BLaER1 (cell line): Measurements from ENCODE around the gene ADAT2.

Experiments used
- H3K27ac ChIP-seq: shearing (Covaris generic); formaldehyde crosslinking; 2 replicates; pipeline ENCODE4 v1.8.1; 2022
- H3K27me3 ChIP-seq: shearing (Covaris generic); formaldehyde crosslinking; 2 replicates; pipeline ENCODE4 v1.8.1; 2022
- H3K36me3 ChIP-seq: shearing (Covaris generic); formaldehyde crosslinking; 2 replicates; pipeline ENCODE4 v1.8.1; 2022
- H3K4me1 ChIP-seq: shearing (Covaris generic); formaldehyde crosslinking; 2 replicates; pipeline ENCODE4 v1.8.1; 2022
- H3K4me2 ChIP-seq: shearing (Covaris generic); formaldehyde crosslinking; 2 replicates; pipeline ENCODE4 v1.8.1; 2022
- H3K4me3 ChIP-seq: shearing (Covaris generic); formaldehyde crosslinking; 2 replicates; pipeline ENCODE4 v1.8.1; 2022
- H3K9ac ChIP-seq: shearing (Covaris generic); formaldehyde crosslinking; 2 replicates; pipeline ENCODE4 v1.8.1; 2022
- H3K9me3 ChIP-seq: shearing (Covaris generic); formaldehyde crosslinking; 2 replicates; pipeline ENCODE4 v1.8.1; 2022
- H4K20me1 ChIP-seq: shearing (Covaris generic); formaldehyde crosslinking; 2 replicates; pipeline ENCODE4 v1.8.1; 2022
- Cebpa-rat ChIP-seq: shearing (Covaris generic); IDR thresholded peaks from 2 replicates; pipeline ENCODE4 v1.8.1; 2022

Gene ADAT2

GRCh38 chr6:143450453-143451371 is at the start of gene ADAT2, which contains the start of gene PEX3:
Gene ADAT2, minus strand, starts transcription at chr6:143450695. Its CDS starts 37 bp downstream, at chr6:143450658.
Gene PEX3, plus strand, starts transcription at chr6:143450805. Its CDS starts 238 bp downstream, at chr6:143451043.
- Histone ChIP-seq H3K27me3 (no peaks in the 10 kb centered on the region), H3K4me1 (peaks cover 32% of the 10 kb centered on the region), H3K4me2 (peak within 1 kb of the TSS; percentile 93), H3K27ac (peak within 1 kb of the TSS; percentile 88), H3K36me3 (peaks cover 4% of the 10 kb centered on the region), H3K9ac (peak within 1 kb of the TSS; percentile 89), H3K9me3 (no peaks in the 10 kb centered on the region), H4K20me1 (no peaks in the 10 kb centered on the region), H3K4me3 (peak within 1 kb of the TSS; percentile 81)
- TF ChIP-seq Cebpa-rat = no peak

- no peaks in the 10 kb centered on the region for H3K9me3 ChIP-seq
- TF ChIP-seq Cebpa-rat = no peak
- H3K9ac ChIP-seq = no peak overlapping the region
- no peak overlapping the region for H3K4me3 ChIP-seq
- H3K27me3 ChIP-seq = no peaks in the 10 kb centered on the region
- no peaks in the 10 kb centered on the region for H3K36me3 ChIP-seq
- H3K4me2 ChIP-seq = no peak overlapping the region
- H4K20me1 ChIP-seq = no peaks in the 10 kb centered on the region
- H3K27ac ChIP-seq = no peak overlapping the region
- H3K4me1 ChIP-seq = no peaks in the 10 kb centered on the region
Measured at GRCh38 chr6:143498428-143498827, 47.9 kb upstream of the ADAT2 start.

- Histone ChIP-seq H3K4me3 (no peak overlapping the region), H3K4me1 (no peaks in the 10 kb centered on the region), H3K27me3 (no peaks in the 10 kb centered on the region), H3K36me3 (no peaks in the 10 kb centered on the region), H3K9me3 (no peaks in the 10 kb centered on the region), H3K27ac (no peak overlapping the region), H3K9ac (no peak overlapping the region), H3K4me2 (no peak overlapping the region), H4K20me1 (no peaks in the 10 kb centered on the region)
- TF ChIP-seq Cebpa-rat = no peak
Measured at GRCh38 chr6:143496974-143497373, 46.5 kb upstream of the ADAT2 start.

- no peak overlapping the region for H3K4me3 ChIP-seq
Measured at GRCh38 chr6:143490775-143491174, 40.3 kb upstream of the ADAT2 start.

GRCh38 chr6:143490244-143490643 is 39.7 kb upstream of the ADAT2 start:
- Histone ChIP-seq H3K4me1 (no peaks in the 10 kb centered on the region), H3K4me2 (no peak overlapping the region), H3K9me3 (no peaks in the 10 kb centered on the region), H3K27ac (no peak overlapping the region), H3K36me3 (0 out of 2 replicates have a peak, but pooled peaks cover 5% of the 10 kb centered on the region), H4K20me1 (no peaks in the 10 kb centered on the region), H3K4me3 (no peak overlapping the region), H3K27me3 (no peaks in the 10 kb centered on the region), H3K9ac (no peak overlapping the region)
- no peak for TF ChIP-seq Cebpa-rat

More at GRCh38 chr6:143490775-143491174, 40.3 kb upstream of the ADAT2 start:
- Histone ChIP-seq H3K27me3 (no peaks in the 10 kb centered on the region), H3K4me1 (no peaks in the 10 kb centered on the region), H4K20me1 (no peaks in the 10 kb centered on the region), H3K36me3 (0 out of 2 replicates have a peak, but pooled peaks cover 4% of the 10 kb centered on the region), H3K4me2 (no peak overlapping the region), H3K9ac (no peak overlapping the region), H3K9me3 (no peaks in the 10 kb centered on the region), H3K27ac (no peak overlapping the region)
- no peak for TF ChIP-seq Cebpa-rat

GRCh38 chr6:143486752-143487151 is 36.3 kb upstream of the ADAT2 start:
- H3K9ac ChIP-seq = no peak overlapping the region
- no peak overlapping the region for H3K27ac ChIP-seq
- H3K4me3 ChIP-seq = no peak overlapping the region

GRCh38 chr6:143485967-143486366 is 35.5 kb upstream of the ADAT2 start:
- Histone ChIP-seq H3K4me2 (no peak overlapping the region), H3K4me3 (no peak overlapping the region), H3K9ac (no peak overlapping the region), H4K20me1 (no peaks in the 10 kb centered on the region), H3K9me3 (no peaks in the 10 kb centered on the region), H3K27ac (no peak overlapping the region), H3K27me3 (no peaks in the 10 kb centered on the region), H3K4me1 (no peaks in the 10 kb centered on the region), H3K36me3 (0 out of 2 replicates have a peak, but pooled peaks cover 5% of the 10 kb centered on the region)
- TF ChIP-seq Cebpa-rat = no peak

More at GRCh38 chr6:143486752-143487151, 36.3 kb upstream of the ADAT2 start:
- Histone ChIP-seq H3K4me1 (no peaks in the 10 kb centered on the region), H3K27me3 (no peaks in the 10 kb centered on the region), H3K4me2 (no peak overlapping the region), H3K36me3 (0 out of 2 replicates have a peak, but pooled peaks cover 5% of the 10 kb centered on the region), H4K20me1 (no peaks in the 10 kb centered on the region), H3K9me3 (no peaks in the 10 kb centered on the region)
- TF ChIP-seq Cebpa-rat = no peak

GRCh38 chr6:143482593-143482992 is 32.1 kb upstream of the ADAT2 start:
- no peak overlapping the region for H3K9ac ChIP-seq
- H3K27me3 ChIP-seq = no peaks in the 10 kb centered on the region
- peaks cover 17% of the 10 kb centered on the region for H3K36me3 ChIP-seq
- no peaks in the 10 kb centered on the region for H4K20me1 ChIP-seq
- no peak overlapping the region for H3K27ac ChIP-seq
- TF ChIP-seq Cebpa-rat = no peak
- H3K4me1 ChIP-seq = no peaks in the 10 kb centered on the region
- H3K4me2 ChIP-seq = no peak overlapping the region
- no peaks in the 10 kb centered on the region for H3K9me3 ChIP-seq
- no peak overlapping the region for H3K4me3 ChIP-seq

GRCh38 chr6:143478479-143479062 is 28.1 kb upstream of the ADAT2 start:
- H3K4me1 ChIP-seq = no peaks in the 10 kb centered on the region
- no peaks in the 10 kb centered on the region for H4K20me1 ChIP-seq
- TF ChIP-seq Cebpa-rat = no peak
- no peak overlapping the region for H3K27ac ChIP-seq
- no peak overlapping the region for H3K4me3 ChIP-seq
- no peak overlapping the region for H3K9ac ChIP-seq
- H3K27me3 ChIP-seq = no peaks in the 10 kb centered on the region
- H3K36me3 ChIP-seq = peaks cover 47% of the 10 kb centered on the region
- no peak overlapping the region for H3K4me2 ChIP-seq
- H3K9me3 ChIP-seq = no peaks in the 10 kb centered on the region

GRCh38 chr6:143476545-143476944 is 26.1 kb upstream of the ADAT2 start:
- H3K9ac ChIP-seq = no peak overlapping the region
- H3K4me3 ChIP-seq = no peak overlapping the region
- peaks cover 62% of the 10 kb centered on the region for H3K36me3 ChIP-seq
- H3K27ac ChIP-seq = no peak overlapping the region
- no peaks in the 10 kb centered on the region for H3K4me1 ChIP-seq
- H3K9me3 ChIP-seq = no peaks in the 10 kb centered on the region
- no peaks in the 10 kb centered on the region for H4K20me1 ChIP-seq
- no peak overlapping the region for H3K4me2 ChIP-seq
- no peak for TF ChIP-seq Cebpa-rat
- H3K27me3 ChIP-seq = no peaks in the 10 kb centered on the region
